HUDEP-2 (cell line): ENCODE measurements around the gene CYTL1.
"Not testable (repeated sequence)": the region's sequence is repeated elsewhere in the genome, so short reads cannot be mapped to it uniquely, and the experiment has no call there.

Source experiments
- DNase-seq, 76 experiments: peaks; one replicate each; lab custom pipeline; 2025; ENCODE audit not compliant: unreplicated experiment in 76 of 76; lab: John Stamatoyannopoulos, UW

CYTL1 gene

DNA sequence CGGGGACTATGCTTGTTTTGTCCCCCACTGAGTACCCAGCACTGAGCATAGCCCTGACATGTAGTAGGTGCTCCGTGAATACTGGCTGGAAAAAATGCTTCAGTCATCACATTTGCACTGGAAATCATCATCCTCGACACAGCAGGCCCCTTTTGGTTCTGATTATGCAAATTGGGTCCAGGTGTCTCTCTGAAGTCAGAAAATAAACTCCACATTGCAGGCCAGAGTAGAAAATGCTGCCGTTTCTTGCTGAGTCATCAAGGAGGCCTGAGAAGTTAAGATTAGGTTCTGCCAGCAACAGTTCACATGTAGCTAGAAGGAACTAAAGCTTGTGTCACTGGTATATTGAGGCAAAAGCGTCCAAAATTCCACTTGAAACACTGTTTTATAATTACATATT lies 17.0 kb upstream of the CYTL1 start:
- peak in 72 of 76 experiments; percentile 17 to 91 (median 68) for DNase-seq

DNA sequence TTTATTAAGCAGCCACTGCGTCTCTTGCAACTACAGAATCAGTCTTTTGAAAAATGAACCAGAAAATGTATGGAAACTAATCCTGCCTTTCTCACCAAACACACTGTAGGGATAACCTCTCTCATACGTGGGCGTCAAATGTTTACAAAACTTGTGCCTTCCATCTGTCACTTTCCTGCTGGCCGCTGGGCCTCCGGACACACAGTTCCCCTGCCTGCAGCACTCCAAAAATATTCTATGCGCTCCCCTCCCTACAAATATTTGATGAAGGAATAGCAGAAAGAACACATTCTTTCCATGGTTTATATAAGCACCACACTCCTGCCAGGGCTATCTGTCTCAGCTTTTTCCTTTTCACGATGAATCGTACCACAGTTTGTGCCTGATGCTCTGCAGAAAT lies 14.9 kb upstream of the CYTL1 start:
- no peak for DNase-seq

DNA sequence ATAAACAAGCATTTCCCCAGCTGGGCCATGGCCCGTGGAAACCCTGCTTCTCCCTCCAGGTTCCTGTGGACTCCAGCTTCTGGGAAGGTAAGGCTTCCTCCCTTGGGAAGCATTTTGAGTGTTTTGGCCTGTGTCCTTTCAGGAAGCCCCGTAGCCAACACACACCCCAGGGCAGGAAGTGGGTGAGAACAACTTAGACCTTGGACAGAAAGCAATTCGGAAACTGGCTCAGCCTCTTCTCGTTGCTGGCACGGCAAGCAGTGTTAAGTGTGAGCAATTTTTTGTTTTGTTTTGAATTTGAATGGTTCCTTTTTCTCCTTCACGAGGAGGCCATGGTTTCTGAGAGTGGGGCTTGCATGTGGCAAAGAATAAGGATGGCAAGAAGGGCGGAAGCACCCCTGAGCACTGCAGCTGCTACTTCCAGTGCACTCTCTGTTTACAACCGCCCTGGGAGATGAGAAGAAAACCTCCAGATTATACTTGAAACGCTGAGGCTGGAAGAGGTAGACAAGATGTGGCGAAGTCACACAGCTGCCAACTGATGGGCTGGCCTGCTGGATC lies 14.1 kb upstream of the CYTL1 start:
- DNase-seq = no peak

GRCh38 chr4:5032813-5033212 lies 13.6 kb upstream of the CYTL1 start:
- DNase-seq = no peak

DNA sequence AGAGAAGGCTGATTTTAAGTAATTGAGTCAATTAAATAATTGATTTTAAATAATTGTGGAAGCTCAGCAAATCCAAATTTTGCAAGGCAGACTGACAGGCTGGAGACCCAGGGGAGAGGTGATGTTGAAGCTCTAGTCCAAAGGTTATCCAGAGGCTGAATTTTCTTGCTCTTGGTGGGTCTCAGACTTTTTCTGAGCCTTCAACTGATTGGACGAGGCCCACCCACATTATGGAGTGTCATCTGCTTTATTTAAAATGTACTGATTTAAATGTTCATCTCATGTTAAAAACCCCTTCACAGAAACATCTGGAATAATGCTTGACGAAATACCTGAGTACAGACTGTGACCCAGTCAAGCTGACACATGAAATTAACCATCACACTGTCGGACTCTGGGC lies 11.7 kb upstream of the CYTL1 start:
- DNase-seq = no peak

GRCh38 chr4:5030221-5030620 lies 11.0 kb upstream of the CYTL1 start:
- no peak for DNase-seq

DNA sequence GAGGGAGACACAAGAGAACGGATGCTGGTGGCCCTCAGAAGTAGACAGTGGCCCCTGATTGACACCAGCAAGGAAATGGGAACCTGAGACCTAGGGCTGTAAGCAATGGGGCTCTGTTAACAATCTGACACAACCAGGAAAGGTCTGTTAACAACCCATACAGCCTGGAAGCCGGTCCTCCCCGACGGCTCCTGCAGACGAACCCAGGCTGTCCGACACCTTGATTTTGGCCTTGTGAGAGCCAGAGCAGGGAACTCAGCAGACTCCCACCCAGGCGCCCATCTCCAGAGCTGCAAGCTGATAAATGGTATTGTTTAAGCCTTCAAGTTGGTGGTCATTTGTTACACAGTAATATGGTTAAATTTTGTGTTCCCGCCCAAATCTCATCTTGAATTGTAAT lies 10.2 kb upstream of the CYTL1 start:
- DNase-seq = no peak

DNA sequence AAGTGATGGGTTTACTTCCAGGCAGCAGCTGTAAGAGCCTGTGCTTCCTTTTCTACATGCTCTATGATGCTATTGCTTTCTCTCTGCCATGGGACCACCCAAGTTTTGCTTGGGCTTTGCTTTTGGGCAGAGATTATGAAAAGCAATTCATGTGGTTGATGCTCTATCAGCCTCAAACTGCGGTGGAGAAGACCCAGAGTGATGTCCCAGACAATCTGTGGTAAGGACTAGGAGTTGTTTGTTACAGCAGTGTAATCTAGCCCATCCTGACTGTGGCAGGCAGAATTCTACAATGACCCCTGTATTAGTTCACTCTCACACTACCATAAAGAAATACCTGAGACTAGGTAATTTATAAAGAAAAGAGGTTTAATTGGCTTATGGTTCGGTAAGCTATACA lies 9.2 kb upstream of the CYTL1 start:
- no peak for DNase-seq

- no peak for DNase-seq
Observed at GRCh38 chr4:5027346-5027745, 8.1 kb upstream of the CYTL1 start.

- no peak for DNase-seq
Observed at GRCh38 chr4:5026371-5026770, 7.1 kb upstream of the CYTL1 start.

GRCh38 chr4:5024673-5025072 lies 5.4 kb upstream of the CYTL1 start:
- DNase-seq = no peak

- DNase-seq = no peak
Observed at GRCh38 chr4:5021546-5021945, 2.3 kb upstream of the CYTL1 start.

GRCh38 chr4:5020341-5020740 lies 1.1 kb upstream of the CYTL1 start:
- DNase-seq = no peak

DNA sequence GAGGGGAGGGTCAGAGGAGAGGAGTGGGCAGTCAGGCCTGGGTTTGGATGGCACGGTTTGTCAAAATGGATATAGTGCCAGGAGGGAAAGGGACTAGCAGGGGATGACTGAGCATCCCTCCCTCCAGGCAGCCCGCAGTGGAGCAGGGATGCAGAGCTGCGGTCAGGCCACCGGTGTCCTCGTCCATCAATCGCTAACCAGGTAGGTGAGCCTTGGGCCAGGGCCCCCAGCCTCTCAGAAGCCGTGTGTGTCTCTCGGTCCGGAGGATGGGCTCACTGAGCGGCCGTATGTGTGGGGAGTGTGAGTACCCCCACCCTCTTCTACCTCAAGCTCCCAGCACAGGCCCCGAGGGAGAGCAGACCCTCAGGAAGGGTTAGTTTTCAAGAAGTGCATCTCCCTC lies 538 bp upstream of the CYTL1 start:
- no peak for DNase-seq

GRCh38 chr4:5018603-5019002 lies 655 bp downstream of the CYTL1 start:
- DNase-seq = peak in 20 of 76 experiments; percentile 5 to 54 (median 24)

GRCh38 chr4:5018096-5018495 lies 1.2 kb downstream of the CYTL1 start:
- DNase-seq = peak in 9 of 76 experiments; percentile 4 to 34 (median 20)

- no peak for DNase-seq
Observed at GRCh38 chr4:5014007-5014682, 5.1 kb downstream of the CYTL1 start.

DNA sequence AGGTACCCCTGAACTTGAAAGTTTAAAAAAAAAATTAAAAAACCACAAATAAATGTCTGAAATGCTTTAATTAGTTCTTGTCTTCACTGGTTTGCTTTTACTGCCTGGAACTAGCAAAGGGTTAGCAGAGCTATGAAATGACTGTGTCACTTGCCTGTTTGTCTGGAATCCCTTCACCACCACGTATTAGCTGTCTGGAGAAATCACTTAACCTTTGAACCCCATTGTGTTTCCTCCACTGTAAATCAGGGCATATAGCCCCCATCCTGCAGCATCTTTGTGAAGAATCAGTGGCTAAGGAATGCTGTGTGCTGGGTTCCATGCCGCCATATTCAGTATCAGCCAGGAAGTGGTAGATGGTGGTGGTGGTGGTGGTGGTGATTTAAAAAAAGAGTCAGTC lies 6.3 kb downstream of the CYTL1 start:
- no peak for DNase-seq

- no peak for DNase-seq
Observed at GRCh38 chr4:5012244-5012898, 6.9 kb downstream of the CYTL1 start.

GRCh38 chr4:5010984-5011383 lies 8.3 kb downstream of the CYTL1 start:
- no peak for DNase-seq

DNA sequence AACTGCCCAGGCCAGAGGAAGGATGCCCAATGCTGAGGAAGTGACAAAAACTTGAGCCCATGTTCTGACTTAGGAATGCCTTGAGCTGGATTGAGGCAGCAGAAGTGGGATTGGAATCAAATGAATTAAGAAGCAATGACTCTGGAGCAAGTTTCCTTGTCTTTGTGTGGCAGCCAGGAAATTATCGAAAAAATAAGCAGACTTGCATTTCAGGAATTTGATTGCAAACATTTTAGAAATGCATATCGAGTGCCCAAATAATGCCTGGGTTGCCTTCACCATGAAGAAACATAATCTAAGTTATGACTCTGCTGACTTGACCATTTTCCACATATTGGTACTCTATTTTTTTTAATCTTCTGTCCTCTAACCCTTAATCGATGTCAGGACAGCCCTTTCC lies 9.5 kb downstream of the CYTL1 start:
- no peak for DNase-seq

DNA sequence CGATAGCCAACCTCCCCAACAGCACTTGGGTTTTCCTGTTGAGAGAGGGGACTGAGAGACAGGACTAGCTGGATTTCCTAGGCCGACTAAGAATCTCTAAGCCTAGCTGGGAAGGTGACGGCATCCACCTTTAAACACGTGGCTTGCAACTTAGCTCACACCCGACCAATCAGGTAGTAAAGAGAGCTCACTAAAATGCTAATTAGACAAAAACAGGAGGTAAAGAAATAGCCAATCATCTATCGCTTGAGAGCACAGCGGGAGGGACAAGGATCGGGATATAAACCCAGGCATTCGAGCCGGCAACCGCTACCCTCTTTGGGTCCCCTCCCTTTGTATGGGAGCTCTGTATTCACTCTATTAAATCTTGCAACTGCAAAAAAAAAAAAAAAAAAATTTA lies 12.3 kb downstream of the CYTL1 start:
- not testable (repeated sequence) for DNase-seq
